DOHH2 (cell line): ENCODE data around the gene SETSIP.
"Not testable (repeated sequence)": the region's sequence is repeated elsewhere in the genome, so short reads cannot be mapped to it uniquely, and the experiment has no call there.

Experiments used
- H3F3A ChIP-seq: fragments of 200-600 bp; sonication (generic), shearing (Covaris generic); 2 replicates; pipeline ENCODE4 v1.6.0; 2016; ENCODE audit warnings: antibody characterized with exemption, mild to moderate bottlenecking; ENCODE audit not compliant: control insufficient read depth, insufficient read depth
- H3K27ac ChIP-seq: fragments of 200-600 bp; sonication (generic); 2 replicates; pipeline ENCODE4 v1.5.1; 2014; ENCODE audit warnings: low read depth, mild to moderate bottlenecking, low read length, moderate library complexity
- H3K27me3 ChIP-seq: fragments of 200-600 bp; sonication (generic); 2 replicates; pipeline ENCODE4 v1.6.1; 2014; ENCODE audit warnings: mild to moderate bottlenecking, low read length, mixed read lengths; ENCODE audit not compliant: control insufficient read depth
- H3K36me3 ChIP-seq: fragments of 200-600 bp; sonication (generic); 2 replicates; pipeline ENCODE4 v1.6.1; 2014; ENCODE audit warnings: mild to moderate bottlenecking, low read length, moderate library complexity, mixed read lengths; ENCODE audit not compliant: control insufficient read depth
- H3K4me1 ChIP-seq: fragments of 200-600 bp; sonication (generic); 2 replicates; pipeline ENCODE4 v1.6.1; 2014; ENCODE audit warnings: mild to moderate bottlenecking, low read length, mixed read lengths; ENCODE audit not compliant: control insufficient read depth
- H3K4me2 ChIP-seq: fragments of 200-600 bp; sonication (generic); 2 replicates; pipeline ENCODE4 v1.6.0; 2014; ENCODE audit warnings: mild to moderate bottlenecking, low read length, moderate library complexity
- H3K4me3 ChIP-seq: fragments of 200-600 bp; sonication (generic); 2 replicates; pipeline ENCODE4 v1.5.1; 2014; ENCODE audit warnings: mild to moderate bottlenecking, low read length, mixed read lengths
- H3K79me2 ChIP-seq: fragments of 200-600 bp; sonication (generic); 2 replicates; pipeline ENCODE4 v1.6.1; 2014; ENCODE audit warnings: mild to moderate bottlenecking, low read length, mixed read lengths; ENCODE audit not compliant: control insufficient read depth
- H3K9me2 ChIP-seq: fragments of 200-600 bp; sonication (generic); replicated peaks from 2 replicates; pipeline ENCODE4 v1.6.1; 2014; ENCODE audit warnings: mild to moderate bottlenecking, low read length, mixed read lengths; ENCODE audit not compliant: control insufficient read depth
- H3K9me3 ChIP-seq: fragments of 200-600 bp; sonication (generic); 2 replicates; pipeline ENCODE4 v1.6.1; 2014; ENCODE audit warnings: antibody characterized with exemption, low read length, mixed read lengths; ENCODE audit not compliant: control insufficient read depth, insufficient read depth
- H4K20me1 ChIP-seq: fragments of 200-600 bp; sonication (generic); 2 replicates; pipeline ENCODE4 v1.6.0; 2014; ENCODE audit warnings: low read depth, mild to moderate bottlenecking, antibody characterized with exemption, low read length, moderate library complexity; ENCODE audit not compliant: control insufficient read depth, insufficient read depth
- EZH2phosphoT487 ChIP-seq: fragments of 200-600 bp; sonication (generic); IDR thresholded peaks from 2 replicates; pipeline ENCODE4 v1.6.1; 2017; ENCODE audit warnings: borderline replicate concordance, mild to moderate bottlenecking, antibody characterized with exemption, low read length, moderate library complexity, mixed read lengths
- TF ChIP-seq, protein P1 (sequence below): fragments of 200-600 bp; sonication (generic); IDR thresholded peaks from one replicate; pipeline ENCODE4 v1.5.1; 2014; ENCODE audit warnings: antibody characterized with exemption, mild to moderate bottlenecking, low read depth, low read length; ENCODE audit not compliant: poor library complexity, severe bottlenecking

The SETSIP gene

DNA sequence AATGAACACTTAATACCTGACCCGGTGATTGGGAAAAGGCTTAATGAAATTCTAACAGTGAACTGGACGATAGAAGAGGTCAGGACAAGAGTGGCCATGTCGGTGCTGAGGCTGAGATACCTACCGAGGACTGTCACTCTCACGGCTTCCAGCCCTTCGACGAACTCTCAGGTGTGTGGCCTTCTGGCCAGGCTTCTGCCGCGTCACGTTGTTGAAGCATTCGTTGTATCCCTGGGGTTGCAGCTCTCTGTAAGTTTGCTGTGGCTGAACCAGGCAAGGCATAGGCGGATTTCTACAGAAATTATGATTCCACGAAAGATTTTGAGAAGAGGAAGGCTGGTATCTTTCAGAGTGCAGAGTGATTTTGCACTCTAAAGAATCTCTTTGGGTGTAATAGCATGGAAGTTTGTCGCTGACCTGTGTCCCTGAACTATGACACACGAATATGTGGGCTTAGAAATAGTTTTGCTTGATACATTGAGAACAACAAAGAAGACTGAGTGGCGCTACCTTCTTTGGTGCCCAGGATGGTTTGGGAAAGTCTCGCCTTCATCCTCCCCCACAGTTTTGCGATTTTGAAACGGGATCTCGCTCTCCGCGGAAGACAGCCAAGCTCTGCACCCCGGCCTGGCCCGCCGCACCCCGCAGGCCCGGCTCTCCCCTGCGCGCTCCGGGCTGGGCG, 45.8 kb downstream of the SETSIP start:
- H3K79me2 ChIP-seq: no peaks in the 10 kb centered on the region
- no peaks in the 10 kb centered on the region for H4K20me1 ChIP-seq
- no peak overlapping the region for H3K4me3 ChIP-seq
- H3K9me2 ChIP-seq: no peaks in the 10 kb centered on the region
- H3K27ac ChIP-seq: no peak overlapping the region
- H3K27me3 ChIP-seq: no peaks in the 10 kb centered on the region
- no peak overlapping the region for H3K4me2 ChIP-seq
- no peaks in the 10 kb centered on the region for H3F3A ChIP-seq
- no peaks in the 10 kb centered on the region for H3K36me3 ChIP-seq
- no peaks in the 10 kb centered on the region for H3K9me3 ChIP-seq
- no peak for TF ChIP-seq EZH2phosphoT487
- TF ChIP-seq, protein P1, sequence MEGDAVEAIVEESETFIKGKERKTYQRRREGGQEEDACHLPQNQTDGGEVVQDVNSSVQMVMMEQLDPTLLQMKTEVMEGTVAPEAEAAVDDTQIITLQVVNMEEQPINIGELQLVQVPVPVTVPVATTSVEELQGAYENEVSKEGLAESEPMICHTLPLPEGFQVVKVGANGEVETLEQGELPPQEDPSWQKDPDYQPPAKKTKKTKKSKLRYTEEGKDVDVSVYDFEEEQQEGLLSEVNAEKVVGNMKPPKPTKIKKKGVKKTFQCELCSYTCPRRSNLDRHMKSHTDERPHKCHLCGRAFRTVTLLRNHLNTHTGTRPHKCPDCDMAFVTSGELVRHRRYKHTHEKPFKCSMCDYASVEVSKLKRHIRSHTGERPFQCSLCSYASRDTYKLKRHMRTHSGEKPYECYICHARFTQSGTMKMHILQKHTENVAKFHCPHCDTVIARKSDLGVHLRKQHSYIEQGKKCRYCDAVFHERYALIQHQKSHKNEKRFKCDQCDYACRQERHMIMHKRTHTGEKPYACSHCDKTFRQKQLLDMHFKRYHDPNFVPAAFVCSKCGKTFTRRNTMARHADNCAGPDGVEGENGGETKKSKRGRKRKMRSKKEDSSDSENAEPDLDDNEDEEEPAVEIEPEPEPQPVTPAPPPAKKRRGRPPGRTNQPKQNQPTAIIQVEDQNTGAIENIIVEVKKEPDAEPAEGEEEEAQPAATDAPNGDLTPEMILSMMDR: no peak
- no peaks in the 10 kb centered on the region for H3K4me1 ChIP-seq

DNA sequence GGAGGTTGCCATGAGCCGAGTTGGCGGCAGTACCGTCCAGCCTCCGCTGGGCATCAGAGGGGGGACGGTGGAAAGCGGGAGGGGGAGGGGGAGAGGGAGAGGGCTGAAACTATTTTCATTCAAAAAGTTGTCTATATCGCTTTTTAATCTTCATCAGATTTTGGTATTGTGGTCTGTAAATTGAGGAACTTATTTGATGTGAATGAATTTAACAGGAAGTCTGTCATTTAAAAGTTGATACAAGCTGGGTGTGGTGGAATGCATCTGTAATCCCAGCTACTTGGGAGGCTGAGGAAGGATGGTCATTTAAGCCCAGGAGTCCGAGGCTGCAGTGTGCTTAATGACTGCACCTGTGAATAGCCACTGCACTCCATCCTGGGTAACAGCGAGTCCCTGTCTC, 48.4 kb downstream of the SETSIP start:
- no peaks in the 10 kb centered on the region for H3K27me3 ChIP-seq
- no peaks in the 10 kb centered on the region for H3K36me3 ChIP-seq
- H3K4me2 ChIP-seq: no peak overlapping the region
- no peaks in the 10 kb centered on the region for H3K9me2 ChIP-seq
- no peak overlapping the region for H3K27ac ChIP-seq
- TF ChIP-seq, protein P1: no peak
- TF ChIP-seq EZH2phosphoT487: no peak
- H3K9me3 ChIP-seq: no peaks in the 10 kb centered on the region
- H3F3A ChIP-seq: no peaks in the 10 kb centered on the region
- no peaks in the 10 kb centered on the region for H3K4me1 ChIP-seq
- H3K4me3 ChIP-seq: no peak overlapping the region
- no peaks in the 10 kb centered on the region for H4K20me1 ChIP-seq
- H3K79me2 ChIP-seq: no peaks in the 10 kb centered on the region

DNA sequence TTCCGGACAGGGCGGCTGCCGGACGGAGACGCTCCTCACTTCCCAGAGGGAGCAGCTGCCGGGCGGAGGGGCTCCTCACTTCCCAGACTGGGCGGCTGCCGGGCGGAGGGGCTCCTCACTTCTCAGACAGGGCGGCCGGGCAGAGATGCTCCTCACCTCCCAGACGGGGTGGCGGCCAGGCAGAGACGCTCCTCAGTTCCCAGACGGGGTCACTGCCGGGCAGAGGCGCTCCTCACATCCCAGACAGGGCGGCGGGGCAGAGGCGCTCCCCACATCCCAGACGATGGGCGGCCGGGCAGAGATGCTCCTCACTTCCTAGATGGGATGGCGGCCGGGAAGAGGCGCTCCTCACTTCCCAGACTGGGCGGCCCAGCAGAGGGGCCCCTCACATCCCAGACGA, 49.2 kb downstream of the SETSIP start:
- H3K4me1 ChIP-seq, H3K4me3 ChIP-seq, H3K79me2 ChIP-seq, H3K36me3 ChIP-seq, H3K9me2 ChIP-seq, H3F3A ChIP-seq, H4K20me1 ChIP-seq, H3K27ac ChIP-seq, H3K27me3 ChIP-seq, H3K9me3 ChIP-seq, H3K4me2 ChIP-seq: not testable (repeated sequence)
